Adrenal gland (tissue), 5 donors: Measurements from ENCODE around the gene DIAPH2.

Source experiments
- POLR2A ChIP-seq, 2 donors: fragments of 450-650 bp; IDR thresholded peaks; one replicate each; pipeline ENCODE4 v1.6.1; 2017; ENCODE audit warnings: antibody characterized with exemption in 2 of 2, mild to moderate bottlenecking in 2 of 2, moderate library complexity in 1 of 2
- TF ChIP-seq, protein P1 (sequence below), 6 experiments: fragments of 450-650 bp in 4 of 6; fragments of 200-600 bp in 2 of 6; sonication (generic) in 1 of 6; IDR thresholded peaks; 1 replicate in 5 of 6; 2 replicates in 1 of 6; pipeline versions ENCODE4 v1.5.1 to v1.8.0; 2016 to 2021; ENCODE audit warnings: antibody characterized with exemption in 6 of 6, mild to moderate bottlenecking in 2 of 6, moderate library complexity in 1 of 6
- donor health status: DM: no; HTN: no; CAD: no.

DNA sequence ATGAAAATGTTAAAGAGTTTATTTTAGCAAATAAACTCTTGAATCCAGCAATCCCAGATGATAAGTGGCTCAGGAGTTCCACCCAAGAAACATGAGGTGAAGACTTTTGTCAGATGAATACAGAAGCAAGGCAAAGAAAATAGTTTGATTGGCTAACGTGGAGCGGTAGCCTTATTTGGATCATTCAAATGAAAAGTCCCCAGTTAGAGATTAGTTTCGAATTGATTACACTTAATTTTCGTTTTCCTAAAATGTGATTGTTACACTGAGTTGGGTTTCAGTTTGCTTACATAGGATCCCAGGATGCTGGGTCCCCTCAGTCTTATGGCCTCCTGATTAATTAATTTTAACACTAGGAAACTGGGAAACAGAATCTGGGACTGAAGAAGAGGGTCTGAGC lies 122.7 kb downstream of the DIAPH2 start:
- TF ChIP-seq, protein P1, sequence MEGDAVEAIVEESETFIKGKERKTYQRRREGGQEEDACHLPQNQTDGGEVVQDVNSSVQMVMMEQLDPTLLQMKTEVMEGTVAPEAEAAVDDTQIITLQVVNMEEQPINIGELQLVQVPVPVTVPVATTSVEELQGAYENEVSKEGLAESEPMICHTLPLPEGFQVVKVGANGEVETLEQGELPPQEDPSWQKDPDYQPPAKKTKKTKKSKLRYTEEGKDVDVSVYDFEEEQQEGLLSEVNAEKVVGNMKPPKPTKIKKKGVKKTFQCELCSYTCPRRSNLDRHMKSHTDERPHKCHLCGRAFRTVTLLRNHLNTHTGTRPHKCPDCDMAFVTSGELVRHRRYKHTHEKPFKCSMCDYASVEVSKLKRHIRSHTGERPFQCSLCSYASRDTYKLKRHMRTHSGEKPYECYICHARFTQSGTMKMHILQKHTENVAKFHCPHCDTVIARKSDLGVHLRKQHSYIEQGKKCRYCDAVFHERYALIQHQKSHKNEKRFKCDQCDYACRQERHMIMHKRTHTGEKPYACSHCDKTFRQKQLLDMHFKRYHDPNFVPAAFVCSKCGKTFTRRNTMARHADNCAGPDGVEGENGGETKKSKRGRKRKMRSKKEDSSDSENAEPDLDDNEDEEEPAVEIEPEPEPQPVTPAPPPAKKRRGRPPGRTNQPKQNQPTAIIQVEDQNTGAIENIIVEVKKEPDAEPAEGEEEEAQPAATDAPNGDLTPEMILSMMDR (IDR thresholded peaks at IDR 0.05), result no peak
- TF ChIP-seq POLR2A (IDR thresholded peaks at IDR 0.05), result no peak
